Muscle of arm (tissue), 12 donors: ENCODE results near the gene SOS2. TPM values are rescaled to one million over a fixed set of nuclear protein-coding genes. Genes with fewer than 3 reads are reported as not detected.
A peak's percentile ranks its signal among the peaks of the same experiment; 100 is the strongest.
"Not testable (repeated sequence)": the region's sequence is repeated elsewhere in the genome, so short reads cannot be mapped to it uniquely, and the experiment has no call there.

ENCODE experiments used
- DNase-seq: peaks from one replicate; pipeline ENCODE4 v3.0.0-alpha.2; 2013
- polyA plus RNA-seq, 12 donors: library from polyadenylated mRNA; unstranded; fragments of 120-200 nt; gene quantifications; one replicate each; pipeline ENCODE4 v1.2.1, GENCODE V29; 2013; ENCODE audit not compliant: insufficient read length in 12 of 12

Gene SOS2
- polyA plus RNA-seq, 12 donors, result 31.2 to 55.7 (median 39.2) TPM; not detected in 1

GRCh38 chr14:50230401-50230700 lies 1.0 kb downstream of the SOS2 start:
- DNase-seq, result no peak

- DNase-seq, result no peak
Measured at GRCh38 chr14:50229681-50230080, 1.7 kb downstream of the SOS2 start.

- no peak for DNase-seq
Measured at GRCh38 chr14:50228313-50228712, 3.1 kb downstream of the SOS2 start.

GRCh38 chr14:50225974-50226297 lies 5.4 kb downstream of the SOS2 start:
- no peak for DNase-seq

- DNase-seq, result peak; percentile 61
Measured at GRCh38 chr14:50225067-50225973, 6.1 kb downstream of the SOS2 start.

- no peak for DNase-seq
Measured at GRCh38 chr14:50222055-50222613, 9.2 kb downstream of the SOS2 start.

- DNase-seq, result no peak
Measured at GRCh38 chr14:50218501-50218900, 12.9 kb downstream of the SOS2 start.

GRCh38 chr14:50215416-50215815 lies 16.0 kb downstream of the SOS2 start:
- DNase-seq, result no peak

GRCh38 chr14:50213795-50214194 lies 17.6 kb downstream of the SOS2 start:
- DNase-seq, result no peak

- no peak for DNase-seq
Measured at GRCh38 chr14:50212726-50213125, 18.7 kb downstream of the SOS2 start.

- no peak for DNase-seq
Measured at GRCh38 chr14:50210074-50210473, 21.3 kb downstream of the SOS2 start.

- no peak for DNase-seq
Measured at GRCh38 chr14:50198499-50198898, 32.9 kb downstream of the SOS2 start.

GRCh38 chr14:50191499-50191898 lies 39.9 kb downstream of the SOS2 start:
- DNase-seq, result no peak

GRCh38 chr14:50186107-50186506 lies 45.3 kb downstream of the SOS2 start:
- DNase-seq, result no peak

GRCh38 chr14:50173891-50174290 lies 57.5 kb downstream of the SOS2 start:
- no peak for DNase-seq

GRCh38 chr14:50171895-50172294 lies 59.5 kb downstream of the SOS2 start:
- no peak for DNase-seq

GRCh38 chr14:50167381-50167780 lies 64.0 kb downstream of the SOS2 start:
- DNase-seq, result not testable (repeated sequence)

GRCh38 chr14:50156111-50156510 lies 75.3 kb downstream of the SOS2 start:
- DNase-seq, result no peak

- DNase-seq, result no peak
Measured at GRCh38 chr14:50148799-50149198, 82.6 kb downstream of the SOS2 start.

GRCh38 chr14:50139192-50139591 lies 92.2 kb downstream of the SOS2 start:
- DNase-seq, result no peak

GRCh38 chr14:50127802-50128201 lies 103.6 kb downstream of the SOS2 start:
- no peak for DNase-seq

GRCh38 chr14:50123062-50123461 lies 108.3 kb downstream of the SOS2 start:
- DNase-seq, result no peak

- DNase-seq, result no peak
Measured at GRCh38 chr14:50122291-50122690, 109.1 kb downstream of the SOS2 start.

- no peak for DNase-seq
Measured at GRCh38 chr14:50121486-50121885, 109.9 kb downstream of the SOS2 start.
